Measurements from ENCODE around the gene MEGF8.
A peak's percentile ranks its signal among the peaks of the same experiment; 100 is the strongest.

Gene MEGF8

GRCh38 chr19:42361545-42361910 lies 36.1 kb downstream of the MEGF8 start:
- DNase-seq (ENCODE audit: low spot score) = no peak
- no peak for TF ChIP-seq CTCF (IDR thresholded peaks at IDR 0.05; ENCODE audit: extremely low read depth, missing control alignments)

GRCh38 chr19:42362342-42362741 lies 36.9 kb downstream of the MEGF8 start:
- no peak for DNase-seq (ENCODE audit: low spot score)

GRCh38 chr19:42362891-42363440 lies 37.5 kb downstream of the MEGF8 start:
- DNase-seq (ENCODE audit: low spot score) = no peak
- TF ChIP-seq CTCF (IDR thresholded peaks at IDR 0.05; ENCODE audit: extremely low read depth, missing control alignments) = no peak

More at GRCh38 chr19:42362342-42362741, 36.9 kb downstream of the MEGF8 start:
- no peak for TF ChIP-seq CTCF (IDR thresholded peaks at IDR 0.05; ENCODE audit: extremely low read depth, missing control alignments)

GRCh38 chr19:42363614-42364346 lies 38.3 kb downstream of the MEGF8 start:
- no peak for TF ChIP-seq CTCF (IDR thresholded peaks at IDR 0.05; ENCODE audit: extremely low read depth, missing control alignments)
- peak; percentile 80 for DNase-seq (ENCODE audit: low spot score)

- no peak for TF ChIP-seq CTCF (IDR thresholded peaks at IDR 0.05; ENCODE audit: extremely low read depth, missing control alignments)
- DNase-seq (ENCODE audit: low spot score) = no peak
These were observed 41.2 kb downstream of the MEGF8 start for GRCh38 chr19:42366673-42367072.

- no peak for TF ChIP-seq CTCF (IDR thresholded peaks at IDR 0.05; ENCODE audit: extremely low read depth, missing control alignments)
These were observed 42.5 kb downstream of the MEGF8 start for GRCh38 chr19:42367929-42368328.

GRCh38 chr19:42368360-42368759 lies 42.9 kb downstream of the MEGF8 start:
- TF ChIP-seq CTCF (IDR thresholded peaks at IDR 0.05; ENCODE audit: extremely low read depth, missing control alignments) = no peak
- DNase-seq (ENCODE audit: low spot score) = no peak

More at GRCh38 chr19:42367929-42368328, 42.5 kb downstream of the MEGF8 start:
- no peak for DNase-seq (ENCODE audit: low spot score)

Data from GM20000 (cell line).